ENCODE data around the gene SRGAP3.

DNA sequence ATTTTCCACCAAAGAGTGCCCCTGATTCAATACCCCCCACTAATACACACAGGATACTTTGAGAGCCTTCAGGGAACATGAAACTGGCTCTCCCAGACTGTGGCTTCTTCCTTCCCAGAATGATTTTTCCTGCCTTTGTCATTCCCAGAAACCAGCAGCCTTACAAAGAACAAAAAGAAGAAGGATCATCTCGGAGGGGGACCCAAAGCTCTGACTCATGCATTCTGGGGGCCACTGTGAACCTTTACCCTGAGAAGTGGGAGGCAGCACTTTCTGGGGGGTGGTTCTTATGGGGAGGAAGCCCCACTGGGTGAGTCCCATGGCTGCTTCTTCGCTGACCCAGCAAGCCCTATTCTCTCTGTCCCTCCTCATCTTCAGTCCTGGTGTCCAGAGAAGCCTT is 241.5 kb downstream of the SRGAP3 start:
- TF ChIP-seq POLR2A (IDR thresholded peaks at IDR 0.05) = no peak
- TF ChIP-seq, protein P1, sequence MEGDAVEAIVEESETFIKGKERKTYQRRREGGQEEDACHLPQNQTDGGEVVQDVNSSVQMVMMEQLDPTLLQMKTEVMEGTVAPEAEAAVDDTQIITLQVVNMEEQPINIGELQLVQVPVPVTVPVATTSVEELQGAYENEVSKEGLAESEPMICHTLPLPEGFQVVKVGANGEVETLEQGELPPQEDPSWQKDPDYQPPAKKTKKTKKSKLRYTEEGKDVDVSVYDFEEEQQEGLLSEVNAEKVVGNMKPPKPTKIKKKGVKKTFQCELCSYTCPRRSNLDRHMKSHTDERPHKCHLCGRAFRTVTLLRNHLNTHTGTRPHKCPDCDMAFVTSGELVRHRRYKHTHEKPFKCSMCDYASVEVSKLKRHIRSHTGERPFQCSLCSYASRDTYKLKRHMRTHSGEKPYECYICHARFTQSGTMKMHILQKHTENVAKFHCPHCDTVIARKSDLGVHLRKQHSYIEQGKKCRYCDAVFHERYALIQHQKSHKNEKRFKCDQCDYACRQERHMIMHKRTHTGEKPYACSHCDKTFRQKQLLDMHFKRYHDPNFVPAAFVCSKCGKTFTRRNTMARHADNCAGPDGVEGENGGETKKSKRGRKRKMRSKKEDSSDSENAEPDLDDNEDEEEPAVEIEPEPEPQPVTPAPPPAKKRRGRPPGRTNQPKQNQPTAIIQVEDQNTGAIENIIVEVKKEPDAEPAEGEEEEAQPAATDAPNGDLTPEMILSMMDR (IDR thresholded peaks at IDR 0.05) = no peak
